GM12878 (cell line): ENCODE results near the gene PROX2. TPM values are rescaled to one million over a fixed set of nuclear protein-coding genes. Genes with fewer than 3 reads are reported as not detected.

Source experiments
- ATAC-seq: fragments of 200-7000 bp; cut with Tn5 transposase; 3 replicates; pipeline ENCODE4 v1.9.1; 2020; ENCODE audit warnings: mild to moderate bottlenecking, moderate library complexity
- BruUV-seq: library from RNA; stranded (reverse); fragments of 400-500 nt; replicated peaks from 2 replicates; lab custom pipeline; 2021; lab: Mats Ljungman, UMichigan
- CTCF ChIA-PET: fragments of 300-600 bp; sonication (Branson Sonifier 250); formaldehyde crosslinking; extraction: SDS; loops from one replicate; lab custom pipeline; 2021; ENCODE audit warnings: inconsistent platforms; lab: Yijun Ruan, JAX
- POLR2A ChIA-PET: fragments of 350-600 bp; formaldehyde crosslinking; extraction: SDS; loops from one replicate; lab custom pipeline; 2021; ENCODE audit warnings: inconsistent platforms; lab: Charles Lee
- RAD21 ChIA-PET: fragments of 300-600 bp; sonication (Branson Sonifier 250); formaldehyde crosslinking; loops from one replicate; lab custom pipeline; 2023; ENCODE audit warnings: antibody characterized with exemption; ENCODE audit not compliant: unreplicated experiment; lab: Charles Lee
- SMC1A ChIA-PET: fragments of 300-600 bp; sonication (Branson Sonifier 250); formaldehyde crosslinking; loops from one replicate; lab custom pipeline; 2023; ENCODE audit not compliant: unreplicated experiment, uncharacterized antibody; lab: Charles Lee
- DNase-seq: peaks from one replicate; pipeline ENCODE4 v3.0.0-alpha.2; 2011; ENCODE audit warnings: low read depth, low spot score
- FAIRE-seq: peaks from 3 replicates; lab custom pipeline; 2011; peaks lifted over from hg19 to GRCh38; lab: Jason Lieb, UNC
- H2AFZ ChIP-seq: 2 replicates; pipeline ENCODE4 v1.6.0; 2011; ENCODE audit warnings: low read depth, low read length, control low read depth; ENCODE audit not compliant: control insufficient read depth
- H3K27ac ChIP-seq: 2 replicates; pipeline ENCODE4 v1.5.1; 2011; ENCODE audit warnings: control low read depth; ENCODE audit not compliant: control insufficient read depth, insufficient read depth
- H3K27me3 ChIP-seq, 2 experiments: replicated peaks in 1 of 2; 2 replicates each; pipeline versions ENCODE4 v1.6.0 to v1.6.1; 2011; ENCODE audit warnings: low read length in 1 of 2; ENCODE audit not compliant: control insufficient read depth in 2 of 2, insufficient read depth in 2 of 2
- H3K36me3 ChIP-seq, 2 experiments: 2 replicates each; pipeline ENCODE4 v1.5.1; 2011; ENCODE audit warnings: low read length in 1 of 2; ENCODE audit not compliant: control insufficient read depth in 2 of 2, insufficient read depth in 2 of 2
- H3K4me1 ChIP-seq: 2 replicates; pipeline ENCODE4 v1.6.1; 2011; ENCODE audit warnings: mild to moderate bottlenecking, low read length, moderate library complexity, mixed read lengths; ENCODE audit not compliant: control insufficient read depth, insufficient read depth
- H3K4me2 ChIP-seq: 2 replicates; pipeline ENCODE4 v1.6.0; 2011; ENCODE audit warnings: control low read depth; ENCODE audit not compliant: control insufficient read depth, insufficient read depth
- H3K4me3 ChIP-seq: fragments of 200-600 bp; sonication (generic); 2 replicates; pipeline ENCODE4 v1.5.1; 2016
- H3K79me2 ChIP-seq: 2 replicates; pipeline ENCODE4 v1.6.0; 2011; ENCODE audit warnings: low read length; ENCODE audit not compliant: control insufficient read depth, insufficient read depth
- H3K9ac ChIP-seq: 2 replicates; pipeline ENCODE4 v1.8.0; 2011; ENCODE audit warnings: low read length, control low read depth, mixed read lengths; ENCODE audit not compliant: control insufficient read depth, insufficient read depth
- H3K9me3 ChIP-seq: replicated peaks from 3 replicates; pipeline ENCODE4 v1.5.1; 2011; ENCODE audit warnings: mild to moderate bottlenecking, low read length; ENCODE audit not compliant: control insufficient read depth, insufficient read depth
- H4K20me1 ChIP-seq: 2 replicates; pipeline ENCODE4 v1.6.0; 2011; ENCODE audit not compliant: control insufficient read depth, insufficient read depth
- ASH2L ChIP-seq: fragments of 300-600, 200-600 bp; sonication (generic); IDR thresholded peaks from 2 replicates; pipeline ENCODE4 v1.6.1; 2017; ENCODE audit warnings: low read depth, mild to moderate bottlenecking, borderline replicate concordance
- ATF7 ChIP-seq: fragments of 450-650 bp; IDR thresholded peaks from 2 replicates; pipeline ENCODE4 v1.6.1; 2016; ENCODE audit warnings: low read depth, mild to moderate bottlenecking
- BHLHE40 ChIP-seq, 2 experiments: fragments of 450-650 bp in 1 of 2; IDR thresholded peaks; 2 replicates each; pipeline ENCODE4 v1.6.1; 2011 to 2017; ENCODE audit warnings: low read depth in 2 of 2, borderline replicate concordance in 1 of 2, improper control_type of control experiment in 1 of 2, low read length in 1 of 2, mild to moderate bottlenecking in 1 of 2
- CREB1 ChIP-seq: IDR thresholded peaks from 2 replicates; pipeline ENCODE4 v1.6.1; 2012; ENCODE audit warnings: low read depth, mild to moderate bottlenecking, inconsistent platforms
- RELB ChIP-seq: fragments of 450-650 bp; IDR thresholded peaks from 2 replicates; pipeline ENCODE4 v1.6.1; 2017; ENCODE audit warnings: low read depth, mild to moderate bottlenecking, moderate library complexity
- SRF ChIP-seq, 2 experiments: IDR thresholded peaks; 2 replicates each; pipeline ENCODE4 v1.6.1; 2011; ENCODE audit warnings: low read depth in 2 of 2, low read length in 2 of 2, mild to moderate bottlenecking in 1 of 2, moderate library complexity in 1 of 2
- ZNF384 ChIP-seq: IDR thresholded peaks from 2 replicates; pipeline ENCODE4 v1.6.1; 2012; ENCODE audit warnings: low read depth, mild to moderate bottlenecking, low read length, improper control_type of control experiment, borderline replicate concordance
- WGBS: methylation state at CpG from one replicate; pipeline ENCODE4 v1.1.6; 2016; ENCODE audit warnings: low lambda C conversion rate; ENCODE audit not compliant: insufficient replicate concordance, insufficient coverage; ENCODE audit errors: missing lambda C conversion rate; 5-methylcytosine and 5-hydroxymethylcytosine counted together
- in situ Hi-C: fragments of 300-500 bp; cut with MboI; formaldehyde crosslinking; loops from 9 replicates; pipeline ENCODE4 v1.14.3; 2018; ENCODE audit warnings: mixed read lengths
- intact Hi-C: fragments of 100-400 bp; cut with micrococcal nuclease; formaldehyde crosslinking; loops from one replicate; pipeline ENCODE4 v1.14.2; 2022; ENCODE audit not compliant: unreplicated experiment
- polyA plus RNA-seq, 11 experiments: library from polyadenylated mRNA; depleted of rRNA in 4 of 11; unstranded in 6 of 11; stranded (reverse) in 5 of 11; fragments of >200 nt; fragmentation: Nextera tagmentation in 4 of 11; fragmentation: Illumina TruSeq in 1 of 11; extraction: Ambion mirVana in 4 of 11; extraction: Trizol in 1 of 11; gene quantifications; 1 replicate in 1 of 11; 2 replicates in 10 of 11; pipeline versions ENCODE4 v1.2.1 to v1.2.3, GENCODE V29; 2011 to 2016; ENCODE audit warnings: inconsistent platforms in 2 of 11, missing spikeins in 2 of 11, low read depth in 1 of 11
- total RNA-seq, 4 experiments: library from RNA; depleted of rRNA in 3 of 4; stranded (reverse); fragments of >200 nt in 3 of 4; fragmentation: Illumina TruSeq in 1 of 4; extraction: Trizol in 1 of 4; gene quantifications; 2 replicates each; pipeline versions ENCODE4 v1.2.1 to v1.2.3, GENCODE V29; 2013 to 2021
- TF ChIP-seq, protein P1 (sequence below): fragments of 450-650 bp; IDR thresholded peaks from 2 replicates; pipeline ENCODE4 v1.6.1; 2016; ENCODE audit warnings: mild to moderate bottlenecking, moderate library complexity, borderline replicate concordance

Gene PROX2
- total and polyA plus RNA-seq, 10 of the 15 experiments (the other 5 are each of a cell fraction or from before 2014, with no cell fraction given), result 0.04 to 0.42 (median 0.19) TPM

GRCh38 chr14:74838166-74838565, 37.8 kb downstream of the PROX2 start:
- no peaks in the 10 kb centered on the region for H3K27me3 ChIP-seq
- TF ChIP-seq ASH2L (0 out of 2 replicates have a peak, but pooled peaks have one; percentile 40), ZNF384 (peak; percentile 91), ATF7 (peak; percentile 80), CREB1 (no peak), SRF (IDR thresholded peaks at IDR 0.05; ENCODE audit: low read depth in 2 of 2, low read length in 2 of 2) (no peak), RELB (peak; percentile 29; the same call in 1 of the 2 replicates), BHLHE40 (IDR thresholded peaks at IDR 0.05; ENCODE audit: borderline replicate concordance in 1 of 2, low read depth in 2 of 2, low read length in 1 of 2) (0 out of 4 replicates have a peak, but pooled peaks of 1 of the 2 experiments have one; percentile 18)
- TF ChIP-seq, protein P1, sequence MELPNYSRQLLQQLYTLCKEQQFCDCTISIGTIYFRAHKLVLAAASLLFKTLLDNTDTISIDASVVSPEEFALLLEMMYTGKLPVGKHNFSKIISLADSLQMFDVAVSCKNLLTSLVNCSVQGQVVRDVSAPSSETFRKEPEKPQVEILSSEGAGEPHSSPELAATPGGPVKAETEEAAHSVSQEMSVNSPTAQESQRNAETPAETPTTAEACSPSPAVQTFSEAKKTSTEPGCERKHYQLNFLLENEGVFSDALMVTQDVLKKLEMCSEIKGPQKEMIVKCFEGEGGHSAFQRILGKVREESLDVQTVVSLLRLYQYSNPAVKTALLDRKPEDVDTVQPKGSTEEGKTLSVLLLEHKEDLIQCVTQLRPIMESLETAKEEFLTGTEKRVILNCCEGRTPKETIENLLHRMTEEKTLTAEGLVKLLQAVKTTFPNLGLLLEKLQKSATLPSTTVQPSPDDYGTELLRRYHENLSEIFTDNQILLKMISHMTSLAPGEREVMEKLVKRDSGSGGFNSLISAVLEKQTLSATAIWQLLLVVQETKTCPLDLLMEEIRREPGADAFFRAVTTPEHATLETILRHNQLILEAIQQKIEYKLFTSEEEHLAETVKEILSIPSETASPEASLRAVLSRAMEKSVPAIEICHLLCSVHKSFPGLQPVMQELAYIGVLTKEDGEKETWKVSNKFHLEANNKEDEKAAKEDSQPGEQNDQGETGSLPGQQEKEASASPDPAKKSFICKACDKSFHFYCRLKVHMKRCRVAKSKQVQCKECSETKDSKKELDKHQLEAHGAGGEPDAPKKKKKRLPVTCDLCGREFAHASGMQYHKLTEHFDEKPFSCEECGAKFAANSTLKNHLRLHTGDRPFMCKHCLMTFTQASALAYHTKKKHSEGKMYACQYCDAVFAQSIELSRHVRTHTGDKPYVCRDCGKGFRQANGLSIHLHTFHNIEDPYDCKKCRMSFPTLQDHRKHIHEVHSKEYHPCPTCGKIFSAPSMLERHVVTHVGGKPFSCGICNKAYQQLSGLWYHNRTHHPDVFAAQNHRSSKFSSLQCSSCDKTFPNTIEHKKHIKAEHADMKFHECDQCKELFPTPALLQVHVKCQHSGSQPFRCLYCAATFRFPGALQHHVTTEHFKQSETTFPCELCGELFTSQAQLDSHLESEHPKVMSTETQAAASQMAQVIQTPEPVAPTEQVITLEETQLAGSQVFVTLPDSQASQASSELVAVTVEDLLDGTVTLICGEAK, result peak; percentile 71; the same call in 1 of the 2 replicates
- TF ChIP-seq, all 136 proteins: peak for 6
- H3K4me1 ChIP-seq, result peaks cover 61% of the 10 kb centered on the region
- ChIA-PET RAD21 (no interaction called here), SMC1A (interaction anchor here (0.6 to 1.5 kb wide), 8 partner anchors 11 to 1078 kb away, joined by 3 to 5 read pairs (median 3); no protein-coding TSS in a partner anchor), CTCF (interaction anchor here (1.7 to 10.6 kb wide), 3 partner anchors 20 to 229 kb away, joined by 7 to 106 read pairs (median 11); partner anchors contain the start of gene YLPM1), POLR2A (interaction anchor here (0.6 to 0.7 kb wide), 8 partner anchors 78 to 825 kb away, joined by 3 to 8 read pairs (median 4); no protein-coding TSS in a partner anchor)
- peak overlapping the region; percentile 57 for H3K4me2 ChIP-seq
- intact Hi-C loops (no loop called here), in situ Hi-C loops (no loop called here)
- DNase-seq, result no peak
- no peaks in the 10 kb centered on the region; a peak in 1 of 4 replicates for H3K36me3 ChIP-seq
- peak overlapping the region; percentile 12; the same call in 1 of the 2 replicates for H3K4me3 ChIP-seq
- ATAC-seq, result no peak
- peak overlapping the region; percentile 41; the same call in 1 of the 2 replicates for H3K27ac ChIP-seq
- 0% methylated on average over 2 of the region's 2 CpGs for WGBS
- no peaks in the 10 kb centered on the region for H3K79me2 ChIP-seq
- H3K9me3 ChIP-seq, result no peaks in the 10 kb centered on the region
- FAIRE-seq, result no peak
- BruUV-seq, result no TSS peak
- no peaks in the 10 kb centered on the region for H4K20me1 ChIP-seq
- no peak overlapping the region; the same call in 1 of the 2 replicates for H3K9ac ChIP-seq
- no peak overlapping the region for H2AFZ ChIP-seq
